Measurements from ENCODE around the gene DDX1. TPM values are rescaled to one million over a fixed set of nuclear protein-coding genes. Genes with fewer than 3 reads are reported as not detected.

Gene DDX1
- total and polyA plus RNA-seq, 2 donors (not counting 1 experiment from before 2014, with no cell fraction given), result 13.2 to 52.6 TPM

DNA sequence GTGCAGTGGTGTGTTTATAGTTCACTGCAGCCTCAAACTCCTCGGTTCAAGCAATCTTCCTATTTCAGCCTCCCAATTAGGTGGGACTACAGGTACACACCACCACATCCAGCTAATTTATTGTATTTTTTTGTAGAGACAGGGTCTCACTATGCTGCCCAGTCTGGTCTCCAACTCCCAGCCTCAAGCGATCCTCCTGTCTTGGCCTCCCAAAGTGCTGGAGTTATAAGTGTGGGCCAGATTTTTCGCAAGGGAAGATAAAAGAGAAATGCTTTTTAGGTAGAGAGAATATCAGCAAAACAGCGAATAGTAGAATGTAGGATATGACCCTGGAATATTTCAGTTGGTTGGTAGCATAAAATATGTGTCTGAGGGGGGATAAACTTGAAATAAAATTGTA lies 4.3 kb downstream of the DDX1 start:
- Histone ChIP-seq H3K4me3 (ENCODE audit: control extremely low read depth in 1 of 5, extremely low read depth in 1 of 5, insufficient read depth in 1 of 5, low read depth in 2 of 5, low read length in 4 of 5) (no peak overlapping the region), H3K4me2 (replicated peaks; ENCODE audit: low read depth, low read length, poor library complexity, severe bottlenecking) (no peak overlapping the region), H3K79me2 (ENCODE audit: control insufficient read depth, insufficient read depth, low read length) (peaks cover 18% of the 10 kb centered on the region), H3K9ac (ENCODE audit: low read length) (no peak overlapping the region), H2AFZ (ENCODE audit: insufficient read depth, low read depth, low read length, poor library complexity, severe bottlenecking) (no peak overlapping the region), H3K9me3 (ENCODE audit: control extremely low read depth in 1 of 3, control insufficient read depth in 2 of 3, insufficient read depth in 1 of 3, low read length in 2 of 3) (no peaks in the 10 kb centered on the region), H3K27ac (ENCODE audit: low read length in 2 of 2) (no peak overlapping the region), H4K20me1 (ENCODE audit: control insufficient read depth, insufficient read depth, low read length, poor library complexity, severe bottlenecking) (no peaks in the 10 kb centered on the region), H3K27me3 (replicated peaks in 1 of 4; ENCODE audit: control extremely low read depth in 1 of 4, control insufficient read depth in 3 of 4, insufficient read depth in 4 of 4, low read length in 3 of 4) (no peaks in the 10 kb centered on the region), H3K4me1 (ENCODE audit: control insufficient read depth in 2 of 2, insufficient read depth in 2 of 2, low read length in 2 of 2) (peaks cover 9 to 17% of the 10 kb centered on the region in 2 donors), H3K36me3 (replicated peaks in 1 of 2; ENCODE audit: control extremely low read depth in 1 of 2, control insufficient read depth in 1 of 2, extremely low read depth in 1 of 2, insufficient read depth in 2 of 2, low read length in 1 of 2) (peaks cover 6 to 47% of the 10 kb centered on the region in 2 experiments)
- 97% methylated on average over 3 of the region's 4 CpGs for WGBS (ENCODE audit: insufficient coverage)
- TF ChIP-seq, protein P1, sequence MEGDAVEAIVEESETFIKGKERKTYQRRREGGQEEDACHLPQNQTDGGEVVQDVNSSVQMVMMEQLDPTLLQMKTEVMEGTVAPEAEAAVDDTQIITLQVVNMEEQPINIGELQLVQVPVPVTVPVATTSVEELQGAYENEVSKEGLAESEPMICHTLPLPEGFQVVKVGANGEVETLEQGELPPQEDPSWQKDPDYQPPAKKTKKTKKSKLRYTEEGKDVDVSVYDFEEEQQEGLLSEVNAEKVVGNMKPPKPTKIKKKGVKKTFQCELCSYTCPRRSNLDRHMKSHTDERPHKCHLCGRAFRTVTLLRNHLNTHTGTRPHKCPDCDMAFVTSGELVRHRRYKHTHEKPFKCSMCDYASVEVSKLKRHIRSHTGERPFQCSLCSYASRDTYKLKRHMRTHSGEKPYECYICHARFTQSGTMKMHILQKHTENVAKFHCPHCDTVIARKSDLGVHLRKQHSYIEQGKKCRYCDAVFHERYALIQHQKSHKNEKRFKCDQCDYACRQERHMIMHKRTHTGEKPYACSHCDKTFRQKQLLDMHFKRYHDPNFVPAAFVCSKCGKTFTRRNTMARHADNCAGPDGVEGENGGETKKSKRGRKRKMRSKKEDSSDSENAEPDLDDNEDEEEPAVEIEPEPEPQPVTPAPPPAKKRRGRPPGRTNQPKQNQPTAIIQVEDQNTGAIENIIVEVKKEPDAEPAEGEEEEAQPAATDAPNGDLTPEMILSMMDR (IDR thresholded peaks at IDR 0.05), result no peak
- no peak for TF ChIP-seq EZH2 (IDR thresholded peaks at IDR 0.05; ENCODE audit: borderline replicate concordance, insufficient read depth, low read depth, low read length, poor library complexity, severe bottlenecking)
- POLR2A ChIA-PET, result no interaction called here
- Mint-ChIP-seq H3K27ac (no peak overlapping the region), H3K4me3 (no peak overlapping the region), H3K27me3 (no peaks in the 10 kb centered on the region), H3K9me3 (ENCODE audit: insufficient read depth) (no peaks in the 10 kb centered on the region), H3K4me1 (peaks cover 28% of the 10 kb centered on the region)
- intact Hi-C loops (cut with micrococcal nuclease), result no loop called here
- DNase-seq (no peak), ATAC-seq (ENCODE audit: low read depth) (no peak)
- CTCF ChIA-PET, result no interaction called here

DNA sequence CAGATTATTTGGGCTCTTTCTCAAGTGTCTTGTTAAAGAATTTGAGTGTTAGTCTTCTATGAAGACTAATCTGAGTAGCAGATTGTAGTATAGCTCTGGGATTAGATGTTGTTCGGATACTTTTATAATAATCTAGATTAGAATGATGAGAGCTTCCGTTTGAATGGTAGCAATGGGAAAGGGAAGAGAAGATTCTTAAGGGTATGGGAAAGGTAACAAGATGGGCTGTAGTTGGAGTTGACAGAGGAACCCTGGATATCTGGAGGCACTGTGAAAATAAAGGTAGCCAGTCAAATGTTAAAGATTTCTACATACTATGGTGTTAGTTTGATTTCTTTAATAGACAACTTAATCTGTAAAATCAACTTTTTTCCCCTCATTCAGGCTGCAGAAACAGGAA lies 4.7 kb downstream of the DDX1 start:
- H3K4me1 ChIP-seq (ENCODE audit: control insufficient read depth in 2 of 2, insufficient read depth in 2 of 2, low read length in 2 of 2), result peaks cover 5 to 13% of the 10 kb centered on the region in 2 donors
- H3K4me2 ChIP-seq (replicated peaks; ENCODE audit: low read depth, low read length, poor library complexity, severe bottlenecking), result no peak overlapping the region
- H2AFZ ChIP-seq (ENCODE audit: insufficient read depth, low read depth, low read length, poor library complexity, severe bottlenecking), result no peak overlapping the region
- H3K27me3 ChIP-seq (replicated peaks in 1 of 4; ENCODE audit: control extremely low read depth in 1 of 4, control insufficient read depth in 3 of 4, insufficient read depth in 4 of 4, low read length in 3 of 4), result no peaks in the 10 kb centered on the region
- ATAC-seq (ENCODE audit: low read depth) (no peak), DNase-seq (no peak)
- CTCF ChIA-PET, result no interaction called here
- TF ChIP-seq, protein P1 (IDR thresholded peaks at IDR 0.05), result no peak
- no peak for TF ChIP-seq EZH2 (IDR thresholded peaks at IDR 0.05; ENCODE audit: borderline replicate concordance, insufficient read depth, low read depth, low read length, poor library complexity, severe bottlenecking)
- no peaks in the 10 kb centered on the region for H3K9me3 Mint-ChIP-seq (ENCODE audit: insufficient read depth)
- no peak overlapping the region for H3K27ac ChIP-seq (ENCODE audit: low read length in 2 of 2)
- H3K4me1 Mint-ChIP-seq, result peaks cover 24% of the 10 kb centered on the region
- no peaks in the 10 kb centered on the region for H3K27me3 Mint-ChIP-seq
- H3K79me2 ChIP-seq (ENCODE audit: control insufficient read depth, insufficient read depth, low read length), result peaks cover 14% of the 10 kb centered on the region
- H3K9ac ChIP-seq (ENCODE audit: low read length), result no peak overlapping the region
- H3K36me3 ChIP-seq (replicated peaks in 1 of 2; ENCODE audit: control extremely low read depth in 1 of 2, control insufficient read depth in 1 of 2, extremely low read depth in 1 of 2, insufficient read depth in 2 of 2, low read length in 1 of 2), result peaks cover 7 to 51% of the 10 kb centered on the region in 2 experiments
- H3K9me3 ChIP-seq (ENCODE audit: control extremely low read depth in 1 of 3, control insufficient read depth in 2 of 3, insufficient read depth in 1 of 3, low read length in 2 of 3), result no peaks in the 10 kb centered on the region
- no peak overlapping the region for H3K27ac Mint-ChIP-seq
- no peak overlapping the region for H3K4me3 Mint-ChIP-seq
- no peaks in the 10 kb centered on the region for H4K20me1 ChIP-seq (ENCODE audit: control insufficient read depth, insufficient read depth, low read length, poor library complexity, severe bottlenecking)
- POLR2A ChIA-PET, result interaction anchor here (0.6 kb wide), 1 partner anchor 606 kb away, joined by 3 read pairs; no protein-coding TSS in a partner anchor
- intact Hi-C loops (cut with micrococcal nuclease), result no loop called here
- H3K4me3 ChIP-seq (ENCODE audit: control extremely low read depth in 1 of 5, extremely low read depth in 1 of 5, insufficient read depth in 1 of 5, low read depth in 2 of 5, low read length in 4 of 5), result no peak overlapping the region
- WGBS (ENCODE audit: insufficient coverage), result 71% methylated on average over 1 of the region's 2 CpGs
